Measurements from ENCODE around the gene CALML5.

GRCh38 chr10:5511231-5511884 lies 12.0 kb upstream of the CALML5 start:
- no peak for TF ChIP-seq EZH2 (IDR thresholded peaks at IDR 0.05)
- TF ChIP-seq POLR2AphosphoS5 (IDR thresholded peaks at IDR 0.05; ENCODE audit: borderline replicate concordance, low read depth, low read length) = no peak
- no peak for TF ChIP-seq FOXP2 (optimal IDR thresholded peaks at IDR 0.05; ENCODE audit: control extremely low read depth, extremely low read length, insufficient read depth)

Data from SK-N-MC (cell line).